B cell (primary cell): ENCODE data around the gene ZNF764.

Experiments used
- CTCF ChIP-seq: fragments of 200-600 bp; IDR thresholded peaks from one replicate; pipeline ENCODE4 v1.8.0; 2022; ENCODE audit warnings: antibody characterized with exemption, mild to moderate bottlenecking
- EZH2 ChIP-seq: IDR thresholded peaks from 2 replicates; pipeline ENCODE4 v1.6.1; 2012; ENCODE audit warnings: borderline replicate concordance, low read depth, mild to moderate bottlenecking, moderate library complexity, low read length; ENCODE audit not compliant: insufficient read depth, poor library complexity, severe bottlenecking

GRCh38 chr16:30570636-30571444 lies 12.7 kb upstream of the ZNF764 start:
- TF ChIP-seq CTCF (no peak), EZH2 (no peak)
